ENCODE measurements around the gene ARGLU1.

GRCh38 chr13:106493533-106494220, 74.3 kb downstream of the ARGLU1 start:
- TF ChIP-seq CTCF (conservative IDR thresholded peaks at IDR 0.05; ENCODE audit: low read depth in 2 of 2) (no peak), EZH2 (IDR thresholded peaks at IDR 0.05; ENCODE audit: low read depth, unreplicated experiment) (no peak), ZNF462 (CRISPR knock-in tag; IDR thresholded peaks at IDR 0.05) (no peak), ZNF114 (CRISPR knock-in tag; IDR thresholded peaks at IDR 0.05) (no peak)

All from GM23338 (cell line).